ENCODE measurements around the gene TFPI.

GRCh38 chr2:187447336-187447735, 106.9 kb downstream of the TFPI start:
- TF ChIP-seq CTCF (IDR thresholded peaks at IDR 0.05; ENCODE audit: poor library complexity) (no peak), EZH2 (IDR thresholded peaks at IDR 0.05; ENCODE audit: borderline replicate concordance) (no peak)

Data from hepatocyte (in vitro differentiated cells).